GM12892 (cell line): ENCODE results near the gene TPM2.

Experiments used
- POLR2A ChIP-seq: IDR thresholded peaks from 2 replicates; pipeline ENCODE4 v1.6.1; 2011; ENCODE audit warnings: low read depth, low read length, control low read depth
- POLR2AphosphoS5 ChIP-seq: IDR thresholded peaks from 2 replicates; pipeline ENCODE4 v1.6.1; 2011; ENCODE audit warnings: low read depth, low read length, control low read depth

GRCh38 chr9:35656348-35656747, 33.4 kb downstream of the TPM2 start:
- TF ChIP-seq POLR2A (no peak), POLR2AphosphoS5 (no peak)
